Naive thymus-derived CD8-positive, alpha-beta T cell (primary cell): Measurements from ENCODE around the gene TMC7. TPM values are rescaled to one million over a fixed set of nuclear protein-coding genes. Genes with fewer than 3 reads are reported as not detected.

Experiments used
- ATAC-seq, 2 donors: fragments of 150-1000 bp; cut with Tn5 transposase in 1 of 2; sonication (Bioruptor Pico), chemical (Tn5 transposase) in 1 of 2; 1 replicate in 1 of 2; 2 replicates in 1 of 2; pipeline ENCODE4 v1.10.0; 2021; ENCODE audit warnings: mild to moderate bottlenecking in 2 of 2, moderate library complexity in 2 of 2
- POLR2A ChIA-PET: fragments of 350-600 bp; sonication (Branson Sonifier 250); formaldehyde crosslinking; loops from one replicate; lab custom pipeline; 2021; ENCODE audit warnings: antibody characterized with exemption; lab: Charles Lee
- DNase-seq, 10 donors: peaks; one replicate each; pipeline versions ENCODE4 v3.0.0 to v3.0.0-alpha.2; 2020 to 2022
- H3K27ac Mint-ChIP-seq, 10 donors: one replicate each; pipeline ENCODE4 v1.8.0; 2020 to 2022; ENCODE audit warnings: mild to moderate bottlenecking in 10 of 10, mixed read lengths in 10 of 10, moderate library complexity in 4 of 10, inconsistent platforms in 1 of 10
- H3K27me3 Mint-ChIP-seq, 5 donors: one replicate each; pipeline ENCODE4 v1.8.0; 2021 to 2022; ENCODE audit warnings: mixed read lengths in 5 of 5
- H3K36me3 Mint-ChIP-seq, 3 donors: one replicate each; pipeline ENCODE4 v1.8.0; 2020 to 2022; ENCODE audit warnings: mixed read lengths in 3 of 3, mild to moderate bottlenecking in 2 of 3, inconsistent platforms in 1 of 3
- H3K4me1 Mint-ChIP-seq, 4 donors: one replicate each; pipeline ENCODE4 v1.8.0; 2021 to 2022; ENCODE audit warnings: mixed read lengths in 4 of 4
- H3K4me3 Mint-ChIP-seq, 10 donors: one replicate each; pipeline ENCODE4 v1.8.0; 2020 to 2022; ENCODE audit warnings: mild to moderate bottlenecking in 10 of 10, mixed read lengths in 10 of 10, moderate library complexity in 6 of 10, inconsistent platforms in 1 of 10
- H3K9me3 Mint-ChIP-seq, 9 donors: one replicate each; pipeline ENCODE4 v1.8.0; 2020 to 2022; ENCODE audit warnings: mixed read lengths in 9 of 9, mild to moderate bottlenecking in 3 of 9, inconsistent platforms in 1 of 9, moderate library complexity in 1 of 9
- polyA plus RNA-seq, 3 donors: library from polyadenylated mRNA; unstranded; fragments of 300-500 nt; fragmentation: Illumina TruSeq; gene quantifications; one replicate each; pipeline ENCODE4 v1.2.3, GENCODE V29; 2021
- total RNA-seq, 8 experiments: library from RNA in 2 of 8; stranded (reverse) in 2 of 8; gene quantifications; one replicate each; pipeline ENCODE4 v1.2.3 and lab custom pipeline; 2021 to 2026

Gene TMC7
- total and polyA plus RNA-seq, 5 experiments from 2014 or later, result not detected

DNA sequence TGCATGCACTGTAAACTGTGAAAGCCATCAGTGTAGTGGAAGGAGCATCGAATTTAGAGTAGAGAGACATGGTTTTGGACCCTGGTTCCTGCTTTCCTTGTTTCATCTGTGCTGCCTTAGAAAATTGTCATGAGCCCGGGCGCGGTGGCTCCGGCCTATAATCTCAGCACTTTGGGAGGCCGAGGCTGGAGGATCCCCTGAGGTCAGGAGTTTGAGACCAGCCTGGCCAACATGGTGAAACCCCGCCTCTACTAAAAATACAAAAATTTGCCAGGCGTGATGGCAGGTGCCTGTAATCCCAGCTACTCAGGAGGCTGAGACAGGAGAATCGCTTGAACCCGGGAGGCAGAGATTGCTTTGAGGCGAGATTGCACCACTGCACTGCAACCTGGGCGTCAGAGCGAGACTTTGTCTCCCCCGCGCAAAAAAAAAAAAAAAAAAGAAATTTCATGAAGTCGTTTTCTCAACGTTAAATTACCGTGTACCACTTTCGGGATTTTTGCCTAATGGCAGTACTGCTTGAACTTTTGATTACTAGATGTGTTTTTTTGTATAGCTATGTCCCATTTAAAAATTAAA is 84.6 kb downstream of the TMC7 start:
- DNase-seq (no peak), ATAC-seq (no peak)
- Mint-ChIP-seq H3K27me3 (no peaks in the 10 kb centered on the region), H3K9me3 (no peaks in the 10 kb centered on the region), H3K27ac (peak overlapping the region; percentile 94 to 100 (median 98)), H3K36me3 (peaks cover 0 to 13% (median 4%) of the 10 kb centered on the region in 3 donors), H3K4me3 (peak overlapping the region; percentile 88 to 97 (median 94)), H3K4me1 (peaks cover 8 to 24% (median 23%) of the 10 kb centered on the region in 4 donors)
- POLR2A ChIA-PET, result interaction anchor here (0.7 to 2.1 kb wide), 6 partner anchors 10 to 487 kb away, joined by 4 to 7 read pairs (median 6); partner anchors contain the start of genes CCP110, RPS15A and VPS35L

DNA sequence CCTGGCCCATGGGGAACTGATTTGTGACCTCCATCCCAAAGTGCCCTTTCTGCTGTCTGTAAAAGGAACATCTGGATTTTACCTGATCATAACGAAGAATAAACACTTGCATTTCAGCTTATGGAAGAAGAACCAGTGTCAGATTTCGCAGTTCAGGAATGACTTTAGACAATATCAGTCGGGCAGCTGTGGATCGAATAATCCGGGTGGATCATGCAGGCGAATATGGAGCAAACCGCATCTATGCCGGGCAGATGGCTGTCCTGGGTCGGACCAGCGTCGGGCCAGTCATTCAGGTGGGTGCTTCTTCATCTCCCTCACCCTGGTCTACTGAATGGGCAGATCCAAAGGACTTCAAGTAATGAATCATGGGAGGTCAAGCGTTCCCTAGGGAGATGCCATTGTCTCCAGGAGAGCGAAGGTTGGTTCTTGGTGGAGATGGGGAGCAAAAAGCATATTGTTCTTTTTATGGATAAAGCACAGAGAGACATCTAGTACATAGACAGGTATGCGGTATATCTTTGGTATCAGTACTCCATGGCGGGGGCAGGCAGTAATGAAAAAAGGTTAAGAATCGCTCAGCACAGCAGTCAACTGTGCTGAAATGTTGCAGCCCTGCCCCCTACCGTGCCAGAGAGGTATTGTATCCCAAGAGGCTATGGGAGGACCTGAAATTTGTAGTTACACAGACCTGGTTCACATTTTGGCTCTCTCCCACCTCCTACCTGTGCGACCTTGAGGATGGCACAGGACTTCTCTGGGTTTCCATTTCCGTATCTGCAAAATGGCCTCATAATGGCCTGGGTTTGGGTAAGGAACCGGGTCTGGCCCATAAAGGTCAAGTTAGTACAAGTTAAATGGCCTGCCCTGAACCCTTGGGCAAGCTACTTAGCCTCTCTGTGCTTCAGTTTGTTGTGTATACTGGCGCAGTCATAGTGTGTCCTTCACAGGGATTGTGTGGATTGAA is 88.4 kb downstream of the TMC7 start:
- H3K9me3 Mint-ChIP-seq, result no peaks in the 10 kb centered on the region
- no peak overlapping the region for H3K4me3 Mint-ChIP-seq
- peaks cover 4 to 44% (median 14%) of the 10 kb centered on the region in 3 donors for H3K36me3 Mint-ChIP-seq
- peaks cover 8 to 25% (median 19%) of the 10 kb centered on the region in 4 donors for H3K4me1 Mint-ChIP-seq
- peak overlapping the region in 1 of 10 donors; percentile 46 for H3K27ac Mint-ChIP-seq
- POLR2A ChIA-PET, result interaction anchor here (0.7 kb wide), 1 partner anchor 14 kb away, joined by 3 read pairs; no protein-coding TSS in a partner anchor
- H3K27me3 Mint-ChIP-seq, result no peaks in the 10 kb centered on the region
- DNase-seq (peak in 9 of 10 donors; percentile 15 to 53 (median 33)), ATAC-seq (no peak)

DNA sequence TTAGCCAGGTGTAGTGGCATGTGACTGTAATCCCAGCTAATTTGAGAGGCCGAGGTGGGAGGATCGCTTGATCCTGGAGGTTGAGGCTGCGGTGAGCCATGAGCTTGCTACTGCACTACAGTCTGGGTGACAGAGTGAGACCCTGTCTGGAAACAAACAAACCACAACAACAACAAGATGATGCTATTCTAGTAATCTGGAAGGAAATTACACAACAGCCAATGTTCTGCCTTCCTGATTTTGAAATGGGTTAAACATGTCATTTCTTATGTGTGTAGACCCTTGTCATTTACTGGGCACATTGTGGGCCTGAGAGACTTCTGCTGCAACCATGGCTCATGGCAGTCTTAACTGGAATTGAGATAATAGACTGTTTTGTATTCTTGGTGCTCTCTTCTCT is 89.6 kb downstream of the TMC7 start:
- Mint-ChIP-seq H3K9me3 (no peaks in the 10 kb centered on the region), H3K27ac (peak overlapping the region in 2 of 10 donors; percentile 32 to 66), H3K27me3 (no peaks in the 10 kb centered on the region), H3K36me3 (peaks cover 4 to 56% (median 16%) of the 10 kb centered on the region in 3 donors), H3K4me1 (peaks cover 2 to 15% (median 11%) of the 10 kb centered on the region in 4 donors), H3K4me3 (no peak overlapping the region)
- POLR2A ChIA-PET, result no interaction called here
- no peak for DNase-seq
- ATAC-seq, result no peak

DNA sequence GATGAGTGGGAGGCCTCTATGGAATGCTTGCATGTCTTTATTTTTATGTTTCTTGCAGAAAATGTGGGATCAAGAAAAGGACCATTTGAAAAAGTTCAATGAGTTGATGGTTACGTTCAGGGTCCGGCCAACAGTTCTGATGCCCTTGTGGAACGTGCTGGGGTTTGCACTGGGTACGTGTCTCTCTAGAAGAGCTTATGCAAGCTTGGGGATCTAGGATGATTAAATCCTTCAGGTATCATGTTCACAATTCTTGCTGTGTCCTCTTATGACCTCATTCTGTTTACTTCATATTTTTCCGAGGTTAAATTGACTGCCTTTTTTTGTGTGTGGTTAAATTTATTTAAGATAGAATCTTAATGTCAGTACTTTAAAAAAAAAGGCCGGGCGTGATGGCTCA is 90.1 kb downstream of the TMC7 start:
- ATAC-seq (no peak), DNase-seq (no peak)
- Mint-ChIP-seq H3K27me3 (no peaks in the 10 kb centered on the region), H3K36me3 (peaks cover 4 to 61% (median 20%) of the 10 kb centered on the region in 3 donors), H3K27ac (peak overlapping the region in 2 of 10 donors; percentile 27 to 32), H3K4me3 (no peak overlapping the region), H3K9me3 (no peaks in the 10 kb centered on the region), H3K4me1 (peaks cover 2 to 13% (median 7%) of the 10 kb centered on the region in 4 donors)
- POLR2A ChIA-PET, result no interaction called here

DNA sequence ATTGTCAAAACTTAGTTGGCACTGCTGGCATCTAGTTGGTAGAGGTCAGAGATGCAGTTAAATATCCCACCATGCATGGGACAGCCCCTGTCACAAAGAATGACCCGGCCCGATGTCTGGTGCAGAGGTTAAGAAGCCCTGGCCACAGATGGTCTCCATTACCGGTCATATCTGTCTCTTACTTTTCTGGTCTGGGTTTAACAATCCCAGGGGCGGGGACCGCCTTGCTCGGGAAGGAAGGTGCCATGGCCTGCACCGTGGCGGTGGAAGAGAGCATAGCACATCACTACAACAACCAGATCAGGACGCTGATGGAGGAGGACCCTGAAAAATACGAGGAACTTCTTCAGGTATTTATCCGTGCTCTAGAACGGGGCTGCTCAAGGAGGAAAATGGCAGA is 91.8 kb downstream of the TMC7 start:
- Mint-ChIP-seq H3K4me1 (peaks cover 2 to 5% (median 4%) of the 10 kb centered on the region in 4 donors), H3K4me3 (no peak overlapping the region), H3K9me3 (no peaks in the 10 kb centered on the region), H3K27me3 (no peaks in the 10 kb centered on the region), H3K27ac (no peak overlapping the region), H3K36me3 (peaks cover 9 to 71% (median 29%) of the 10 kb centered on the region in 3 donors)
- no peak for ATAC-seq
- POLR2A ChIA-PET, result no interaction called here
- DNase-seq, result no peak

DNA sequence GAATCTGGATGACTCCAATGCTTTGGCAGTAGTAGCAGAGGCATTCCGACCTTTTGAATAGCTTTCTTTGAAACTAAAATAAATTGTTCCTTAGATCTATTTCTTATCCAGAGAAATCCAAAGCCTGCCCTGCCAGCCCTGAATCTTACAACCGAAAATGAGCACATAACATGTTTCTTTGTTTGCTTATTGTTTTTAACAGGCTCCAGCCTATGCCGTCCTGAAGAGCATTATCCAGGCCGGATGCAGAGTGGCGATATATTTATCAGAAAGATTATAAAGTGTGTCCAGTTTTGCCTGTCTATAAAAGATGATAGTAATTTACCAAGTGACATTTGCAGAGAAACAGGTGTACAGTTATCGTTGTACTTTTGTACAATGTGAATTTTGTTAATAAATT is 94.1 kb downstream of the TMC7 start:
- ATAC-seq (no peak), DNase-seq (no peak)
- Mint-ChIP-seq H3K27me3 (no peaks in the 10 kb centered on the region), H3K36me3 (peaks cover 5 to 78% (median 44%) of the 10 kb centered on the region in 3 donors), H3K4me1 (peaks cover 0 to 4% (median 0%) of the 10 kb centered on the region in 4 donors), H3K27ac (no peak overlapping the region), H3K9me3 (peaks cover 0 to 2% (median 0%) of the 10 kb centered on the region in 9 donors), H3K4me3 (no peak overlapping the region)
- POLR2A ChIA-PET, result no interaction called here

DNA sequence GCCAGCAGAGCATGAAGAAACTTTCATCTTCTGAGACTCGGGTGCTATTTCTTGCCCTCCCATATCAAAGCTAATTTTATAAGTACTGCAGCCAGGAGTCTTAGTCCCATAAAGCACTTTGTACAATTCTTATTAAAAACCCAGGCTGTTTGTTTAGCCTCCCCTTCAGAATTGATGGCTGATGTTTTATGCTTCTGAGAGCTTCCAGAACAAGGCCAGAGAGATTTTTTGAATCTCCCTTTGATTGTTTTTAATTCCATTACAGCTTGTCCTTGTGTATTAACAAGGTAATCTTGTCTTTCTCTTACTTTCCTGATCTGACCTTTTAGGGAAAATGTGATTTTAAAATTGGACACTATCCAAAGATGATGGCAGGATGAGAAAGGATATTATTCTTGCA is 99.9 kb downstream of the TMC7 start:
- peak overlapping the region in 1 of 10 donors; percentile 63 for H3K27ac Mint-ChIP-seq
- peaks cover 0 to 2% (median 0%) of the 10 kb centered on the region in 9 donors for H3K9me3 Mint-ChIP-seq
- no peak overlapping the region for H3K4me3 Mint-ChIP-seq
- peaks cover 0 to 18% (median 3%) of the 10 kb centered on the region in 5 donors for H3K27me3 Mint-ChIP-seq
- POLR2A ChIA-PET, result no interaction called here
- H3K36me3 Mint-ChIP-seq, result peaks cover 5 to 28% (median 26%) of the 10 kb centered on the region in 3 donors
- peaks cover 0 to 8% (median 4%) of the 10 kb centered on the region in 4 donors for H3K4me1 Mint-ChIP-seq
- DNase-seq, result no peak
- no peak for ATAC-seq

DNA sequence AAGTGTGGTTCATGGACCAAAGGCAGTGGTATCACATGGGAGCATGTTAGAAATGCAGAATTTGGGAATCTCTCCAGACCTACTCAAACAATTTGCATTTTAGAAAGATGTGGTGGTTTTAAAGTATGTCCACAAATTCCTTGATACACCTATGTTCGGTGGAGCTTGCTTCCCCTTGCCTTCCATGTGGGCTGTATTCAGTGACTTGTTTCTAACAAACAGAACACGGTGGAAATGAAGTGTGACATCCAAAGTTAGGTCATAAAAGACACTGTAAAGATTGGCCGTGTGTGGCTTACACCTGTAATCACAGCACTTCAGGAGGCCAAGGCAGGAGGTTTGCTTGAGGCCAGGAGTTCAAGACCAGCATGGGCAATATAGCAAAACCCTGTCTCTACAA is 100.4 kb downstream of the TMC7 start:
- Mint-ChIP-seq H3K4me3 (no peak overlapping the region), H3K27me3 (peaks cover 0 to 19% (median 3%) of the 10 kb centered on the region in 5 donors), H3K9me3 (peaks cover 0 to 2% (median 0%) of the 10 kb centered on the region in 9 donors), H3K27ac (peak overlapping the region in 1 of 10 donors; percentile 63), H3K4me1 (peaks cover 0 to 8% (median 4%) of the 10 kb centered on the region in 4 donors), H3K36me3 (peaks cover 5 to 24% (median 23%) of the 10 kb centered on the region in 3 donors)
- ATAC-seq (no peak), DNase-seq (no peak)
- POLR2A ChIA-PET, result no interaction called here

DNA sequence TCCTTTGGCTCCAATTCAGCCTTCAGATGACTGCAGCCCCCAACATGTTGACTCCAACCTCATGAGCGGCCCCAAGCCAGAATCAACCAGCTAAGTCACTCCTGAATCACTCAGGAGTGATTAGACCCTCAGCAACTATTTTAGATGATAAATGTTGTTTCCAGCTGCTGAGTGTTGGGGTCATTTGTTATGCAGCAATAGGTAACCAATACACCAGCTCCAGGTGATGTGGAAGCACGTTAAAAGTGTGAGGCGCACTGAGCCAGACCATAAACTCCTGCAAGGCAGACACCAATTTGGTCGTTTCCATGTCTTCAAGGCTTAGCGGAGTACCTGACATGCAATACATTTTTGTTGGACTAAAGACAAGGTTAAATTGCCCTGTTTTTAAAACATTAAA is 101.1 kb downstream of the TMC7 start:
- no peak overlapping the region for H3K27ac Mint-ChIP-seq
- POLR2A ChIA-PET, result interaction anchor here (0.8 kb wide), 1 partner anchor 68 kb away, joined by 3 read pairs; no protein-coding TSS in a partner anchor
- ATAC-seq (no peak), DNase-seq (no peak)
- H3K9me3 Mint-ChIP-seq, result peaks cover 0 to 2% (median 0%) of the 10 kb centered on the region in 9 donors
- peaks cover 0 to 8% (median 4%) of the 10 kb centered on the region in 4 donors for H3K4me1 Mint-ChIP-seq
- H3K36me3 Mint-ChIP-seq, result peaks cover 3 to 19% (median 17%) of the 10 kb centered on the region in 3 donors
- peaks cover 0 to 19% (median 5%) of the 10 kb centered on the region in 5 donors for H3K27me3 Mint-ChIP-seq
- no peak overlapping the region for H3K4me3 Mint-ChIP-seq

DNA sequence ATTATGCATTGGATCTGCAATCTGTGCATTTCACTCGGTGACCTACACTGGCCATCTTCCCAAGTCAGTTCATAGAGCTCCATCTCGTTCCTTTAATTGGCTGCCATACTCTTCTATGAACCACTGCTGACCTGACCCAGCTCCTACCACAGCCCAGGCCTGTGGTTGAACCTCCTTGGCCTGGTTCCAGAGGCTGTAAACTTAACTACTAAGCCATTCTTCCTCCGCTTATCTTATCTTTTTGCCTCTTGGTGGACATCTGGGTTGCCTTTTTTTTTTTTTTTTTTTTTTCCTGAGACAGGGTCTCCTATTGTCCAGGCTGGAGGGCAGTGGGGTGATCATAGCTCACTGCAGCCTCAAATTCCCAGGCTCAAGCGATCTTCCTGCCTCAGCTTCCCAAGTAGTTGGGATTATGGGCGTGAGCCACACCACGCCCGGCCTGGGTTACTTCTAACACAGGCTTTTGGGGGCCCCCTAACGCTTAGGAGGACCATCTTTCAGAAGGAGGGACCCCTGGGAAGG is 102.0 kb downstream of the TMC7 start:
- DNase-seq, result no peak
- Mint-ChIP-seq H3K36me3 (peaks cover 0 to 15% (median 13%) of the 10 kb centered on the region in 3 donors), H3K4me3 (peak overlapping the region in 2 of 10 donors; percentile 9 to 76), H3K4me1 (peaks cover 0 to 8% (median 4%) of the 10 kb centered on the region in 4 donors), H3K27me3 (peaks cover 0 to 19% (median 5%) of the 10 kb centered on the region in 5 donors), H3K9me3 (peaks cover 0 to 2% (median 0%) of the 10 kb centered on the region in 9 donors), H3K27ac (no peak overlapping the region)
- POLR2A ChIA-PET, result interaction anchor here (0.7 to 0.9 kb wide), 3 partner anchors 13 to 438 kb away, joined by 3 read pairs; partner anchors contain the start of gene CCP110
- ATAC-seq, result no peak

DNA sequence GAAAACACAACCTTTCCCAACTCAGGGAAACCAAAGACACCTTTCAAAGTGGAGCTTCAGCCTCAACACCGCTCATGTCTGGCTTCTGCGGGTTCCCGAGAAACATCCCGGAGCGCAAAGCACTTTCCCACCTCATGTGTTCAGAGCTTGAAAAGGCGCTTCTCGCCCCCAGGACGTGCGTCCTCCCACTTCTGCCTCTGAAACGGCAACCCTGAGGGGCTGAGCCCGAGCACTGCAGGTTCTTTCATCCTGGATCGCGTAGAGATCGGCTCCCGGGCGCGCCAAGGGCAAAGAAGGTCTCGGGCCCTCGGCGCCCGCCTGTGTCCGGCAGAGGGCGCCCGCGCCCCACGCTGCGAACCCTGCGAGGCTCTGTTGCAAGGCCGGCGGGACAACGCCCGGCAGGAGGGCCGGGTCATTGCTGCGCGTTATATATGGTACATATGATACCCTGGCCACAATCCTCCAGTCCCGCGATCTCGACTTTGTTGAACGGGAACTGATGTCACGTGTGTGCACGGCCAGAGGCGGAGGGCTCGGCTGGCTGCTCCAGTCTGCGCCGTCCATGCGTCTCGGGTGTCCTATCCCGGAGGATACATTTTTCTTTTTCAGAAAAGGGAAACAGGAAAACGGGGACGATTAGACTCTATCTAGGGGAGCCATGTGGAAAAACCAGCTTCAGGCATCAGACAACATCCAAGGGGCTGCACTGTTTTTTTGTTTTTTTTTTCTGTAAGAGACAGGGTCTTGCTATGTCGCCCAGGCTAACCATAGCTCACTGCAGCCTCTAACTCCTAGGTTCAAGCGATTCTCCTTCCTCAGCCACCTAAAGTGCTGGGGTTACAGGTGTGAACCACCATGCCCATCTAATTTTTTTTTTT is 102.8 kb downstream of the TMC7 start:
- Mint-ChIP-seq H3K4me1 (peaks cover 0 to 8% (median 4%) of the 10 kb centered on the region in 4 donors), H3K27ac (peak overlapping the region in 4 of 10 donors; percentile 29 to 79 (median 50)), H3K36me3 (peaks cover 0 to 7% (median 5%) of the 10 kb centered on the region in 3 donors), H3K4me3 (peak overlapping the region; percentile 61 to 76 (median 68)), H3K27me3 (peaks cover 0 to 19% (median 6%) of the 10 kb centered on the region in 5 donors), H3K9me3 (peaks cover 0 to 2% (median 0%) of the 10 kb centered on the region in 9 donors)
- DNase-seq (peak; percentile 53 to 81 (median 72)), ATAC-seq (peak; percentile 96 to 99)
- POLR2A ChIA-PET, result interaction anchor here (0.9 kb wide), 1 partner anchor 14 kb away, joined by 3 read pairs; no protein-coding TSS in a partner anchor
